Heart left ventricle (tissue), 16 donors: ENCODE data around the gene RMND5A. TPM values are rescaled to one million over a fixed set of nuclear protein-coding genes. Genes with fewer than 3 reads are reported as not detected.

ENCODE experiments used
- ATAC-seq, 4 donors: fragments of 200-7000 bp; cut with Tn5 transposase; one replicate each; pipeline ENCODE4 v1.9.1; 2020 to 2022; ENCODE audit warnings: moderate library complexity in 4 of 4, mild to moderate bottlenecking in 3 of 4, moderate number of reproducible peaks in 1 of 4
- DNase-seq, 5 donors: peaks; one replicate each; pipeline ENCODE4 v3.0.0-alpha.2; 2020
- H3K27ac ChIP-seq, 12 donors: fragments of 200-600 bp; sonication (generic) in 4 of 12; one replicate each; pipeline versions ENCODE4 v1.5.0 to v1.8.0; 2016 to 2022; ENCODE audit warnings: mild to moderate bottlenecking in 2 of 12
- H3K27me3 ChIP-seq, 9 donors: fragments of 200-600 bp; sonication (generic) in 2 of 9; one replicate each; pipeline versions ENCODE4 v1.5.1 to v1.8.0; 2016 to 2022; ENCODE audit warnings: mild to moderate bottlenecking in 3 of 9
- H3K36me3 ChIP-seq, 9 donors: fragments of 200-600 bp; sonication (generic) in 2 of 9; one replicate each; pipeline versions ENCODE4 v1.5.0 to v1.8.0; 2018 to 2022; ENCODE audit warnings: mild to moderate bottlenecking in 2 of 9
- H3K4me1 ChIP-seq, 12 donors: fragments of 200-600 bp; sonication (generic) in 4 of 12; one replicate each; pipeline versions ENCODE4 v1.5.0 to v1.8.0; 2016 to 2022; ENCODE audit warnings: mild to moderate bottlenecking in 3 of 12
- H3K4me3 ChIP-seq, 12 donors: fragments of 200-600 bp; sonication (generic) in 4 of 12; one replicate each; pipeline versions ENCODE4 v1.5.0 to v1.8.0; 2017 to 2022; ENCODE audit warnings: mild to moderate bottlenecking in 9 of 12, moderate library complexity in 4 of 12
- H3K9me3 ChIP-seq, 12 donors: fragments of 200-600 bp; sonication (generic) in 4 of 12; one replicate each; pipeline versions ENCODE4 v1.5.0 to v1.8.0; 2016 to 2022; ENCODE audit warnings: mild to moderate bottlenecking in 1 of 12
- POLR2A ChIP-seq, 2 donors: fragments of 450-650 bp; IDR thresholded peaks; one replicate each; pipeline ENCODE4 v1.6.1; 2017; ENCODE audit warnings: antibody characterized with exemption in 2 of 2, mild to moderate bottlenecking in 2 of 2, moderate library complexity in 2 of 2
- WGBS, 4 donors: extraction: QIAGEN DNeasy Blood & Tissue Kit in 2 of 4; methylation state at CpG; one replicate each; pipeline versions ENCODE4 v1.1.5 to v1.1.7; 2013 to 2018; 5-methylcytosine and 5-hydroxymethylcytosine counted together
- intact Hi-C, 10 donors: fragments of 100-400 bp; cut with DNase I; formaldehyde crosslinking; loops; one replicate each; pipeline versions ENCODE4 v1.11.1 to v1.14.2; 2022
- polyA plus RNA-seq, 2 donors: library from polyadenylated mRNA; stranded (reverse); fragments of 200-250 nt; gene quantifications; one replicate each; pipeline ENCODE4 v1.2.3, GENCODE V29; 2013
- total RNA-seq, 9 donors: library from RNA; depleted of rRNA in 2 of 9; stranded (reverse); fragments of >200 nt in 2 of 9; fragmentation: NEBNext Ultra II Directional in 3 of 9; extraction: Animal tissue kit (Norgen Biotek cat#: 25700) in 3 of 9; gene quantifications; one replicate each; pipeline versions ENCODE4 v1.1.0 to v1.2.4, GENCODE V29; 2016 to 2023
- TF ChIP-seq, protein P1 (sequence below), 12 donors: fragments of 200-600 bp; sonication (generic) in 4 of 12; IDR thresholded peaks; one replicate each; pipeline versions ENCODE4 v1.5.0 to v1.8.0; 2018 to 2022; ENCODE audit warnings: antibody characterized with exemption in 12 of 12, mild to moderate bottlenecking in 5 of 12
- donor health status: ischemic (EF 13 %, LVEDD 7.1; RV severe dilation, severe dysfunction).
- donor health status: healthy with polysubstance abuse.
- donor health status: DM: no; HTN: yes; CAD: no.
- donor health status: DM: no; HTN: no; CAD: no.
- donor health status: ischemic (EF 25% LVEDD 6.9; RV normal size, moderate dysfunction).
- donor health status: ischemic (EF 25% LVEDD 5.7; RV mildly dilated, moderate dysfunction).
- donor health status: healthy.
- donor health status: DM: yes; HTN: yes; CAD: no.
- donor health status: ischemic (EF 35%, LVEDD 5.7; RV mildly dilated, moderate dysfunction).
- donor health status: nonischemic (EF 11% LVEDD 7.7; RV severe dilation, severe dysfunction).
- donor health status: DM: yes; HTN: yes; CAD: no.
- donor health status: PGD.
- donor health status: ischemic (EF 29% LVEDD 5.4; RV normal size, mild dysfunction).
- donor health status: nonischemic (EF 23%, LVEDD 6.1; RV moderate dilation, normal function).

The RMND5A gene
- total and polyA plus RNA-seq, 11 donors = 29.9 to 148 (median 90.7) TPM

DNA sequence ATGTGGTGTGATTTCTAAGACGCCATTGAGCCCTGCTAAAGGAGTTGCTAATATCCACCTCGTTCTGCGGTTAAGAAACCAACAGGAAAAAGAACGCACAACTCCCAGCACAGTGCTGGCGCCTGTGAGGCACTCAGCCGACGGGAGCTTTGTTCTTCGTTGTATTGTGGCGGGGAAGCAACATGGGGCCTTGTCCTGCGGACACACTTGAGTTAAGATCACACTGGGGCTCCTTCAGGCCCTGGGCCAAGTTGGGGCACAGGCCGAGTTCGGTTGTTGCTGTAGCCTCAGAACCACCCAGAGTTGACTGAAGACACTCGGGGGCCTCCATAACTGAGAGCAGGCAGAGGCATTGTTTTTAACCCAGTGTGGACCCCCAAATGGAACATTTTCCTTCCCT lies 101.2 kb downstream of the RMND5A start:
- Histone ChIP-seq H3K27me3 (peaks cover 0 to 11% (median 0%) of the 10 kb centered on the region in 9 donors), H3K4me1 (no peaks in the 10 kb centered on the region), H3K4me3 (peak overlapping the region in 1 of 12 donors; percentile 5), H3K9me3 (peaks cover 0 to 17% (median 3%) of the 10 kb centered on the region in 12 donors), H3K36me3 (no peaks in the 10 kb centered on the region), H3K27ac (peak overlapping the region in 1 of 12 donors; percentile 48)
- no peak for TF ChIP-seq POLR2A (IDR thresholded peaks at IDR 0.05)
- intact Hi-C loops = no loop called here
- ATAC-seq (no peak), DNase-seq (no peak)
- WGBS, 4 donors = 85 to 91% (median 88%) methylated on average over 13 of the region's 13 CpGs

DNA sequence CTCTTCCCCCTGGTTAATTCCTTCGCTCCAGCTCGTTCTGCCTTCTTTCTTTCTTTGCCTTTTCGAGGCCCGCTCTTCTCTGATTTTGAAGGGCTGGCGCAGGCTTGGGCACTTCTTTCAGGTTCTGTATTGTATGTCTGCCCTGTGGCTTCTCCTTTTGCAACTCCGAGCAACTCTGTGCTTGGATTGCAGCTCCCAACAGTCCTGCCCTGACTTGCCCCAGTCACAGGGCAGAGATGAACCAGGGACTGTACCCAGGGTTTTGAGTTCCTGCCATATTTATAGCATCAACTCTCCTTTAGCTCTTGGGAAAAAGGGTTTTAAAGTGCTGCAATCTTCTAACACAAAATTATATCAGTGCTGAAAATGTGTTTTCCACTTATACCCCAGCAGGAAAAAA lies 101.8 kb downstream of the RMND5A start:
- Histone ChIP-seq H3K4me3 (peak overlapping the region in 1 of 12 donors; percentile 5), H3K27me3 (peaks cover 0 to 11% (median 0%) of the 10 kb centered on the region in 9 donors), H3K4me1 (no peaks in the 10 kb centered on the region), H3K36me3 (no peaks in the 10 kb centered on the region), H3K9me3 (peaks cover 0 to 17% (median 3%) of the 10 kb centered on the region in 12 donors), H3K27ac (peak overlapping the region in 1 of 12 donors; percentile 48)
- DNase-seq (no peak), ATAC-seq (no peak)
- TF ChIP-seq, protein P1, sequence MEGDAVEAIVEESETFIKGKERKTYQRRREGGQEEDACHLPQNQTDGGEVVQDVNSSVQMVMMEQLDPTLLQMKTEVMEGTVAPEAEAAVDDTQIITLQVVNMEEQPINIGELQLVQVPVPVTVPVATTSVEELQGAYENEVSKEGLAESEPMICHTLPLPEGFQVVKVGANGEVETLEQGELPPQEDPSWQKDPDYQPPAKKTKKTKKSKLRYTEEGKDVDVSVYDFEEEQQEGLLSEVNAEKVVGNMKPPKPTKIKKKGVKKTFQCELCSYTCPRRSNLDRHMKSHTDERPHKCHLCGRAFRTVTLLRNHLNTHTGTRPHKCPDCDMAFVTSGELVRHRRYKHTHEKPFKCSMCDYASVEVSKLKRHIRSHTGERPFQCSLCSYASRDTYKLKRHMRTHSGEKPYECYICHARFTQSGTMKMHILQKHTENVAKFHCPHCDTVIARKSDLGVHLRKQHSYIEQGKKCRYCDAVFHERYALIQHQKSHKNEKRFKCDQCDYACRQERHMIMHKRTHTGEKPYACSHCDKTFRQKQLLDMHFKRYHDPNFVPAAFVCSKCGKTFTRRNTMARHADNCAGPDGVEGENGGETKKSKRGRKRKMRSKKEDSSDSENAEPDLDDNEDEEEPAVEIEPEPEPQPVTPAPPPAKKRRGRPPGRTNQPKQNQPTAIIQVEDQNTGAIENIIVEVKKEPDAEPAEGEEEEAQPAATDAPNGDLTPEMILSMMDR (IDR thresholded peaks at IDR 0.05) = no peak
- no peak for TF ChIP-seq POLR2A (IDR thresholded peaks at IDR 0.05)
- intact Hi-C loops = no loop called here
- WGBS, 4 donors = 90 to 93% (median 91%) methylated on average over 6 of the region's 6 CpGs

DNA sequence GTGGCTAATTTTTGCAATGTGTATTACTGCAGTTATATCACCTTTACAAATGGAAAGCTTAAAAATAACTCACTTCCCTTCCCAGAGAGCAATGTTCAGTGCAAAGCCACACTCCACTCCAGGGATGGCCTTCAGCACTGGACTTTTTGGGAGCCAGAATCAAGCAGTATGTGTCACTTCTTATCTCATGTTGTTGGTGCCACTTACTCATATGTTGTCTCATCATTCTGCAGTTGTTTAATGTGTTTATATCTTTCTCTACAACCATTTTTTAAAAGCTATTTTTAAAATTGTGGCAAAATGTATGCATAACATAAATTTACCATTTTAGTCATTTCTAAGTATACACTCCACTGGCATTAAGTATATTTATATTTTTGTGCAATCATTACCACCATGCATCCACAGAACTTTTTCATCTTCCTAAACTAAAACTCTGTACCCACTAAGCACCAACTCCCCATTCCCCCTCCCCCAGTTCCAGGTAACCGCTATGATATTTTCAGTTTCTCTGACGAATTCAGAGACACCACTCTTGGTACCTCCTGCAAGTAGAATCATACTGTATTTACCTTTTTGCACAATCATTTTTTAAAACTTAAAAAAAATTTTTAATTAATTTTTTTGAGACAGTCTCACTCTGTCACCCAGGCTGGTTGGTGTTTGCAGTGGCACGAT lies 102.7 kb downstream of the RMND5A start:
- no peak overlapping the region for H3K27ac ChIP-seq

DNA sequence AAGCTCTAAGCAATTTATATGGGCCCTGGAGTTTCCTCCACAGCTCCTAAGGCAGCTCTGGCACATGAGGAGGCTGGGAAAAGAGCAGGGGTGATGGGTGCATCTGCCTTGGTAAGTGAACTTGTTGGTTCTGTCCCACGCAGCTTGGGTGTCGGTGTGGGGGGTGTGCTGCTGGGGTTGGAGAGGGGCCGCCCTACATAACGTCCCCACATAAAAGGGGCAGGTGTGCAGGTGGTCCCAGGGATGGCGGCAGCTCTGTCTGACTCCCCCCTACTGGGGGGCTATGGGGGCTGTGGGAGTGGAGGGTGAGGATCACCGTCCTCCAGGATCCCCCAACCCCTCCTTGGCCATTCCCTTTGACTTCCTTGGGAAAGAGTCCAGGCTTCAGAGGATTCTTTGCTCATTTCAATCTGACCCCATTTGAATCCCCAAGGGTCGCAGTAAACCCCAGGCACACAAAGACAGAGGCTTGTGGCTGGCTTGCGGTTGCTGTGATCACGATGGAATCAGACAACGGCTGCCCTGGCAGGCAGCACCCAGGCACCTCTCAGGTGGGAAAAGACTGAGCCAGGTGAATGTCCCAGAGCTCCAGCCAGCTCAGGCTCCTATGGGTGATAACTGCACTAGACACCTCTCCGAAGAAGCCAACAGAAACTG lies 105.1 kb downstream of the RMND5A start:
- Histone ChIP-seq H3K4me1 (no peaks in the 10 kb centered on the region), H3K27me3 (peaks cover 0 to 8% (median 0%) of the 10 kb centered on the region in 9 donors), H3K4me3 (peak overlapping the region in 1 of 12 donors; percentile 42), H3K27ac (peak overlapping the region in 1 of 12 donors; percentile 33), H3K9me3 (peaks cover 0 to 17% (median 3%) of the 10 kb centered on the region in 12 donors), H3K36me3 (no peaks in the 10 kb centered on the region)
- no peak for ATAC-seq
- no peak for DNase-seq
- TF ChIP-seq, protein P1 (IDR thresholded peaks at IDR 0.05) = no peak
- no peak for TF ChIP-seq POLR2A (IDR thresholded peaks at IDR 0.05)
- intact Hi-C loops = no loop called here
- 78 to 91% (median 87%) methylated on average over 8 to 11 of the region's 11 CpGs for WGBS, 4 donors

More for the DNA sequence above, 102.7 kb downstream of the RMND5A start:
- H3K36me3 ChIP-seq = no peaks in the 10 kb centered on the region
- 76 to 93% (median 92%) methylated on average over 3 of the region's 3 CpGs for WGBS, 4 donors
- no peaks in the 10 kb centered on the region for H3K4me1 ChIP-seq
- intact Hi-C loops = no loop called here
- DNase-seq (no peak), ATAC-seq (no peak)
- no peak overlapping the region for H3K4me3 ChIP-seq
- peaks cover 0 to 8% (median 0%) of the 10 kb centered on the region in 9 donors for H3K27me3 ChIP-seq
- peaks cover 0 to 17% (median 3%) of the 10 kb centered on the region in 12 donors for H3K9me3 ChIP-seq
- no peak for TF ChIP-seq POLR2A (IDR thresholded peaks at IDR 0.05)

DNA sequence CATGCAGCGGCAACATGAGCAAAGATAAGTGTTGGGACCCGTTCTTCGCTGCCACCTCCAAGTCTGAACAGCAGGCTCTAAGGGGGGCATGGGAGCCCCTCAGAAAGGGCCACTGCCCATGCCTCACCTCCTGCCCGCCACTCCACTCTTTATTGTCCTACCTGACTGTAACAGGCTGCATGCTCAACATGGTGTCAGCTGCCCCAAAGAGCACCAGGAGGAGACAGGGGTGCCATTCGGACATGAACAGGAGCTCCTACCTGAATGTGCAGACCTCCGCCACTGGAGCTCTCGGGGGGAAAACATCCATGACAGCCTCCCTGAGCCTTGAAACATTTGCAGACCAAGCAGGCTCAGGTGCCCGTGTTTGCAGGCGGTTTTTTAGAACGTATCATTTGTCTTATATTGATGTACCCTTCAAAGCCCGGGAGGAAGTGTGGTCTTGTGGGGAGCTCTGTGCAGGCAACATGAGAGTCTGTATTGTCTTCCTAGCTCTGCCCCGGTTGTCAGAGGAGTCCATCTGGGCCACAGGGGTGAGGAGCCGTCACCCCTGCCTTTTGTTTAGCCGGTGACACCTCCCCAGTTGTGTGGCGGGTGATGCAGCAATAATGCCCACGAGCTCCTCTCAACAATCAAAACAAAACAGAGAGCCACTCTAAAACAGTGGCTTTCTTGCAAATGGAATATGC lies 105.7 kb downstream of the RMND5A start:
- Histone ChIP-seq H3K4me3 (peak overlapping the region in 1 of 12 donors; percentile 42), H3K36me3 (no peaks in the 10 kb centered on the region), H3K9me3 (peaks cover 0 to 17% (median 3%) of the 10 kb centered on the region in 12 donors), H3K27me3 (peaks cover 0 to 10% (median 0%) of the 10 kb centered on the region in 9 donors), H3K27ac (peak overlapping the region in 1 of 12 donors; percentile 49), H3K4me1 (no peaks in the 10 kb centered on the region)
- WGBS, 4 donors = 80 to 86% (median 83%) methylated on average over 16 of the region's 16 CpGs
- no peak for ATAC-seq
- intact Hi-C loops = no loop called here
- no peak for DNase-seq
- TF ChIP-seq, protein P1 (IDR thresholded peaks at IDR 0.05) = no peak
- TF ChIP-seq POLR2A (IDR thresholded peaks at IDR 0.05) = no peak
